ENCODE results near the gene USF1. TPM values are rescaled to one million over a fixed set of nuclear protein-coding genes. Genes with fewer than 3 reads are reported as not detected.

The USF1 gene
- total and polyA plus RNA-seq, 9 of the 15 experiments (the other 6 are each of a cell fraction or from before 2014, with no cell fraction given): 7.4 to 60.2 (median 54.2) TPM

DNA sequence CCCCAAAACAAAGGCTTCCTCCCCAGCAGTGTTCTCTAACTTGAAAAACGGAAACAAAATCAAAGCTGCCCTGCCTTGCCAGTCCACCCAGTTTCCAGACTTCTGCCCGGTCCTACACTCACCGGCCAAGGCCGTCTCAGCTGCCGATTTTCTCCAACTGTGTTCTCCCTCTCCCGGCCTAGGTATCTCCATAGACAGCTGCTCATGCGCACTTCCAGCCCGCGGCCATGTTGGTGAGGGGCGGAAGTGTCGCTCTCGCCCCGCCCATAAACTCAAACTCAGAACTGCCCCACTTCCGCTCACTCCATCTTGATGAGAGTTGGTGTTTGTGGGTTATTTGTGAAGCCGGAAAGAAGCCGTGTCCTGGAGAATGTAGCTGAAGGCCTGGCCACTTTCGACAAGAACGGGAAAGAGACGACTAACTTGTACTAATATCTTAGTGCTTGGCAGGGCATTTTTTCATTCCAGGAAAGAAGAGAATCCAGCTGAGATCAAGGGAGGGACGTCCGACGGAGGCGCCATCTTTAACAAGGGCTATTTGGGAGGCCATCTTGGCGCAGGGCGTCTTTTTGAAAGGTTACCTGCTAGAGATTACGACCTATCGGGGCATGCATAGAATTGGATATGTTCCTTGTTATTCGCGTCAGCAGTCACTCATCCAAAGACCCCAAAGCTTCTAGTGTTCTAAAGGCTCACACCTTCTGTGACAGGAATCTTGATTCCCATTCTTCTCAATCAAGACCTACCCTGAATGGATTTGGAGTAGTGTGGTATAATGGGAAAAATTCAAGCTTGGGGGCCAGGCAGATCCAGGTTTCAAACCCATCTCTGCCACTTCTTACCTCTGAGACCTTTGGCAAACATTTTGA is at the start of gene USF1 (continued):
- TF ChIP-seq, protein P1, sequence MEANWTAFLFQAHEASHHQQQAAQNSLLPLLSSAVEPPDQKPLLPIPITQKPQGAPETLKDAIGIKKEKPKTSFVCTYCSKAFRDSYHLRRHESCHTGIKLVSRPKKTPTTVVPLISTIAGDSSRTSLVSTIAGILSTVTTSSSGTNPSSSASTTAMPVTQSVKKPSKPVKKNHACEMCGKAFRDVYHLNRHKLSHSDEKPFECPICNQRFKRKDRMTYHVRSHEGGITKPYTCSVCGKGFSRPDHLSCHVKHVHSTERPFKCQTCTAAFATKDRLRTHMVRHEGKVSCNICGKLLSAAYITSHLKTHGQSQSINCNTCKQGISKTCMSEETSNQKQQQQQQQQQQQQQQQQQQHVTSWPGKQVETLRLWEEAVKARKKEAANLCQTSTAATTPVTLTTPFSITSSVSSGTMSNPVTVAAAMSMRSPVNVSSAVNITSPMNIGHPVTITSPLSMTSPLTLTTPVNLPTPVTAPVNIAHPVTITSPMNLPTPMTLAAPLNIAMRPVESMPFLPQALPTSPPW (CRISPR knock-in tag; IDR thresholded peaks at IDR 0.05): peak; percentile 54
- peak; percentile 87 for TF ChIP-seq RBFOX2 (IDR thresholded peaks at IDR 0.05; ENCODE audit: low read depth, low read length)
- peak; percentile 77 for TF ChIP-seq ZFX (CRISPR knock-in tag; IDR thresholded peaks at IDR 0.05)
- no peak for TF ChIP-seq BCOR (IDR thresholded peaks at IDR 0.05)
- no peak for TF ChIP-seq NONO (IDR thresholded peaks at IDR 0.05; ENCODE audit: low read depth in 2 of 2, low read length in 1 of 2)
- TF ChIP-seq HEY1 (CRISPR knock-in tag; IDR thresholded peaks at IDR 0.05; ENCODE audit: borderline replicate concordance): 0 out of 2 replicates have a peak, but pooled peaks have one; percentile 68
- no peak; the same call in 1 of the 2 replicates for TF ChIP-seq HLTF (IDR thresholded peaks at IDR 0.05)
- no peak for TF ChIP-seq ZEB2 (IDR thresholded peaks at IDR 0.05)
- peak; percentile 66; the same call in 1 of the 2 replicates for TF ChIP-seq ELF4 (CRISPR knock-in tag; IDR thresholded peaks at IDR 0.05)
- TF ChIP-seq ZNF77 (CRISPR knock-in tag; IDR thresholded peaks at IDR 0.05): no peak
- TF ChIP-seq SMAD2 (IDR thresholded peaks at IDR 0.05; ENCODE audit: low read depth, low read length): no peak
- TF ChIP-seq PHB (CRISPR knock-in tag; IDR thresholded peaks at IDR 0.05): no peak
- TF ChIP-seq SOX6 (IDR thresholded peaks at IDR 0.05): 0 out of 2 replicates have a peak, but pooled peaks have one; percentile 32
- TF ChIP-seq ZNF589 (CRISPR knock-in tag; IDR thresholded peaks at IDR 0.05; ENCODE audit: low read depth): peak; percentile 83
- TF ChIP-seq JUN (IDR thresholded peaks at IDR 0.05; ENCODE audit: borderline replicate concordance, low read depth, low read length): no peak
- TF ChIP-seq JUN (CRISPR knock-in tag; IDR thresholded peaks at IDR 0.05; ENCODE audit: borderline replicate concordance): no peak
- no peak for TF ChIP-seq ZNF217 (CRISPR knock-in tag; IDR thresholded peaks at IDR 0.05)
- peak; percentile 26; the same call in 1 of the 2 replicates for TF ChIP-seq NCOA1 (IDR thresholded peaks at IDR 0.05; ENCODE audit: low read depth)
- TF ChIP-seq SRF (CRISPR knock-in tag; IDR thresholded peaks at IDR 0.05): peak in 1 of 2 experiments; percentile 36; a peak in 1 of 4 replicates
- TF ChIP-seq EP400 (IDR thresholded peaks at IDR 0.05): peak; percentile 82
- no peak for TF ChIP-seq LEF1 (IDR thresholded peaks at IDR 0.05)
- TF ChIP-seq FOXP1 (CRISPR knock-in tag; IDR thresholded peaks at IDR 0.05): no peak
- no peak for TF ChIP-seq CHD1 (IDR thresholded peaks at IDR 0.05; ENCODE audit: low read length)
- TF ChIP-seq KDM1A (IDR thresholded peaks at IDR 0.05): no peak
- no peak for TF ChIP-seq PCBP2 (IDR thresholded peaks at IDR 0.05; ENCODE audit: low read depth, low read length, poor library complexity, severe bottlenecking)
- no peak for TF ChIP-seq ZFP1 (CRISPR knock-in tag; IDR thresholded peaks at IDR 0.05)
- no peak for TF ChIP-seq KLF13 (tag; IDR thresholded peaks at IDR 0.05; ENCODE audit: borderline replicate concordance, low read depth)
- no peak for TF ChIP-seq RCOR1 (IDR thresholded peaks at IDR 0.05; ENCODE audit: borderline replicate concordance in 1 of 2, low read depth in 2 of 2, low read length in 2 of 2)
- TF ChIP-seq, protein P2, sequence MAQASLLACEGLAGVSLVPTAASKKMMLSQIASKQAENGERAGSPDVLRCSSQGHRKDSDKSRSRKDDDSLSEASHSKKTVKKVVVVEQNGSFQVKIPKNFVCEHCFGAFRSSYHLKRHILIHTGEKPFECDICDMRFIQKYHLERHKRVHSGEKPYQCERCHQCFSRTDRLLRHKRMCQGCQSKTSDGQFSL (CRISPR knock-in tag; IDR thresholded peaks at IDR 0.05): no peak
- TF ChIP-seq, protein P2 (tag; IDR thresholded peaks at IDR 0.05): no peak
